ENCODE results near the gene MMP8.

MMP8 gene

DNA sequence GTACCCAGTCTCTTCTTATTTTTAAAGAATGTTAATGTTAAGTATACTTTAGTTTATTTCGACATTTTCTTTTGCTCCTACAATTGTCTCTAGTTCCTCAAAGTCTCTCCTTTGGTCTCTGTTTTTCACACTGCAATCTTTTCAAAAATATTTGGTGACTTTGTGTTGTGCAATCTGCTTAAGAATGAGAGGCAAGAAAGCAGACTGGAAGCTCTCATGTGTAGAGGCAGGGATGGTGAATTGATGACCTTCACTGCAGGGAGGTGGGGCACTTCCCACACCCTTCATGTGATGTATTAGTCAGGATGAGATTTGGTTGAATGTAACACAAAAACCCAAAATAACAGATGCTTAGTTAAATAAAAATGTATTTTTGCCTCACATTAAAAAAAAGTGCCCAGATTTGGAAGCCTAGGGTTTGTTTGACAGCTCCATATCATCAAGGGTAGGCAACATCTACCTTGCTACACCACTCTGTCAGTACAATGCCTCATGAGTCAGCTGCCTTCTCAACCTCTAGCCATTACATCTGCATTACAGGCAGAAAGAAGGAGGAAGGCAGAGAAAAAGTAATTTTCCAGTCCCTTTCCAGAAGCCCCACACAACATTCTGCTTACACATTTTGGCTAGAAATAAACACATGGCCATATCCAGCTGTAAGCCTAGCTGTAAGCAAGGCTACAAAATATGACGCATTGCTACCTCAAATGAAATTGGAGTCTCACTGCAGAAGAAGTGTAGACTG lies 15.4 kb downstream of the MMP8 start:
- Histone ChIP-seq H3K4me2 (ENCODE audit: low read depth, low read length, poor library complexity, severe bottlenecking) (no peak overlapping the region), H3K36me3 (ENCODE audit: insufficient read depth, low read length) (no peaks in the 10 kb centered on the region), H3K27me3 (ENCODE audit: insufficient read depth, low read length, poor library complexity, severe bottlenecking) (no peaks in the 10 kb centered on the region), H4K20me1 (ENCODE audit: insufficient read depth, low read length, poor library complexity, severe bottlenecking) (no peaks in the 10 kb centered on the region), H3K4me1 (ENCODE audit: insufficient read depth, low read length, poor library complexity, severe bottlenecking) (no peaks in the 10 kb centered on the region), H3K9me3 (ENCODE audit: insufficient read depth, low read depth, low read length) (no peaks in the 10 kb centered on the region), H3K9ac (ENCODE audit: low read depth, low read length, poor library complexity, severe bottlenecking) (no peak overlapping the region), H3F3A (ENCODE audit: low read depth) (no peaks in the 10 kb centered on the region), H3K9me2 (replicated peaks; ENCODE audit: low read depth, low read length) (no peaks in the 10 kb centered on the region), H3K79me2 (ENCODE audit: insufficient read depth, low read length) (no peaks in the 10 kb centered on the region), H3K4me3 (ENCODE audit: low read length, poor library complexity, severe bottlenecking) (no peak overlapping the region), H2AFZ (ENCODE audit: low read length) (no peak overlapping the region)
- TF ChIP-seq, protein P1, sequence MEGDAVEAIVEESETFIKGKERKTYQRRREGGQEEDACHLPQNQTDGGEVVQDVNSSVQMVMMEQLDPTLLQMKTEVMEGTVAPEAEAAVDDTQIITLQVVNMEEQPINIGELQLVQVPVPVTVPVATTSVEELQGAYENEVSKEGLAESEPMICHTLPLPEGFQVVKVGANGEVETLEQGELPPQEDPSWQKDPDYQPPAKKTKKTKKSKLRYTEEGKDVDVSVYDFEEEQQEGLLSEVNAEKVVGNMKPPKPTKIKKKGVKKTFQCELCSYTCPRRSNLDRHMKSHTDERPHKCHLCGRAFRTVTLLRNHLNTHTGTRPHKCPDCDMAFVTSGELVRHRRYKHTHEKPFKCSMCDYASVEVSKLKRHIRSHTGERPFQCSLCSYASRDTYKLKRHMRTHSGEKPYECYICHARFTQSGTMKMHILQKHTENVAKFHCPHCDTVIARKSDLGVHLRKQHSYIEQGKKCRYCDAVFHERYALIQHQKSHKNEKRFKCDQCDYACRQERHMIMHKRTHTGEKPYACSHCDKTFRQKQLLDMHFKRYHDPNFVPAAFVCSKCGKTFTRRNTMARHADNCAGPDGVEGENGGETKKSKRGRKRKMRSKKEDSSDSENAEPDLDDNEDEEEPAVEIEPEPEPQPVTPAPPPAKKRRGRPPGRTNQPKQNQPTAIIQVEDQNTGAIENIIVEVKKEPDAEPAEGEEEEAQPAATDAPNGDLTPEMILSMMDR (conservative IDR thresholded peaks at IDR 0.05; ENCODE audit: low read length) = no peak

DNA sequence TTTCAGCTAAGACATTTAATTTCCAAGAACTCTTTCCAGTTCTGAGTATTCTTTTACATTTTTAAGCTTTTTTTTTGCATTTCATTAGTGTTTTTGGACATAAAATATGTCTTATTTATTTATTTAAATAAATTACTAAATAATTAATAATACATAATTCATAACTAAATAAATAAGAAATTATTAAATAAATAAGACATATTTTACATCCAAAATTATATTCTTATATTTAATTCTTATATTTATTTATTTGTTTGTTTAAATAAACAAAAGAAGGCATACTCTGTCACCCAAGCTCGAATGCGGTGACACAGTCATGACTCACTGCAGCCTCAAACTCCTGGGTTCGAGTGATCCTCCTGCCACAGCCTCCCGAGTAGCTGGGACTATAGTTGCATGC lies 16.1 kb downstream of the MMP8 start:
- H3K4me2 ChIP-seq (ENCODE audit: low read depth, low read length, poor library complexity, severe bottlenecking) = no peak overlapping the region
- no peaks in the 10 kb centered on the region for H3K9me2 ChIP-seq (replicated peaks; ENCODE audit: low read depth, low read length)
- H3K36me3 ChIP-seq (ENCODE audit: insufficient read depth, low read length) = no peaks in the 10 kb centered on the region
- H4K20me1 ChIP-seq (ENCODE audit: insufficient read depth, low read length, poor library complexity, severe bottlenecking) = no peaks in the 10 kb centered on the region
- H3K4me3 ChIP-seq (ENCODE audit: low read length, poor library complexity, severe bottlenecking) = no peak overlapping the region
- H3K9ac ChIP-seq (ENCODE audit: low read depth, low read length, poor library complexity, severe bottlenecking) = no peak overlapping the region
- TF ChIP-seq, protein P1 (conservative IDR thresholded peaks at IDR 0.05; ENCODE audit: low read length) = no peak
- no peak for TF ChIP-seq EZH2phosphoT487 (IDR thresholded peaks at IDR 0.05; ENCODE audit: borderline replicate concordance)
- no peak overlapping the region for H2AFZ ChIP-seq (ENCODE audit: low read length)
- H3K9me3 ChIP-seq (ENCODE audit: insufficient read depth, low read depth, low read length) = no peaks in the 10 kb centered on the region
- no peaks in the 10 kb centered on the region for H3K4me1 ChIP-seq (ENCODE audit: insufficient read depth, low read length, poor library complexity, severe bottlenecking)
- no peaks in the 10 kb centered on the region for H3F3A ChIP-seq (ENCODE audit: low read depth)
- H3K27me3 ChIP-seq (ENCODE audit: insufficient read depth, low read length, poor library complexity, severe bottlenecking) = no peaks in the 10 kb centered on the region
- H3K79me2 ChIP-seq (ENCODE audit: insufficient read depth, low read length) = no peaks in the 10 kb centered on the region

DNA sequence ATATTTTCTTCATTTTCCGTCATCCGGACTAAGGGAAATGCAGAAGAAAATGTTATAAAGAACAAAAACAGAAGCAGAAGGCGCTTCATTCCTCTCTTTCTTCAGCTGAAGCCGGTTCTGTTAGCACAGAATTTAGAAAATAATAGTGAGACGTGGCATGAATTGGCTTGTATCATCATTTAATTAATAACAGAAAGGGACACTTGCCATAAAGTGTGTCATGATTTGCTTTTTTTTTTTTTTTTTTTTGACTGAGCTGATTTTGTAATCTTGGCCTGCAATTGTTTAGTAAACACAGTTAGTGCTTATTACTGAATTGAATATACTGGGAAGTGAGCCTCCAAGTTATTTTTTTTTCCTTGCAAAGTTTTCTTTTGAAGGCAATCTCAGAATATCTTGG lies 19.1 kb downstream of the MMP8 start, which contains the start of gene MMP27:
MMP27 (minus strand) TSS at position 144 of the 400 bp plus-strand sequence; CDS start at position 89, 55 bp downstream.
- TF ChIP-seq, protein P1 (conservative IDR thresholded peaks at IDR 0.05; ENCODE audit: low read length) = no peak
- TF ChIP-seq EZH2phosphoT487 (IDR thresholded peaks at IDR 0.05; ENCODE audit: borderline replicate concordance) = no peak
- Histone ChIP-seq H3K9me2 (replicated peaks; ENCODE audit: low read depth, low read length) (no peaks in the 10 kb centered on the region), H3K9ac (ENCODE audit: low read depth, low read length, poor library complexity, severe bottlenecking) (no peak within 1 kb of the TSS), H3K9me3 (ENCODE audit: insufficient read depth, low read depth, low read length) (no peaks in the 10 kb centered on the region), H3K4me1 (ENCODE audit: insufficient read depth, low read length, poor library complexity, severe bottlenecking) (no peaks in the 10 kb centered on the region), H3F3A (ENCODE audit: low read depth) (no peaks in the 10 kb centered on the region), H2AFZ (ENCODE audit: low read length) (no peak within 1 kb of the TSS), H3K79me2 (ENCODE audit: insufficient read depth, low read length) (no peaks in the 10 kb centered on the region), H3K27me3 (ENCODE audit: insufficient read depth, low read length, poor library complexity, severe bottlenecking) (no peaks in the 10 kb centered on the region), H3K4me2 (ENCODE audit: low read depth, low read length, poor library complexity, severe bottlenecking) (no peak within 1 kb of the TSS), H3K4me3 (ENCODE audit: low read length, poor library complexity, severe bottlenecking) (no peak within 1 kb of the TSS), H4K20me1 (ENCODE audit: insufficient read depth, low read length, poor library complexity, severe bottlenecking) (no peaks in the 10 kb centered on the region), H3K36me3 (ENCODE audit: insufficient read depth, low read length) (no peaks in the 10 kb centered on the region)
